Measurements from ENCODE around the gene MLKL.

GRCh38 chr16:74625500-74626350 is 74.9 kb downstream of the MLKL start:
- TF ChIP-seq ZNF274 (IDR thresholded peaks at IDR 0.05; ENCODE audit: low read depth, low read length) = no peak
- TF ChIP-seq SUZ12 (IDR thresholded peaks at IDR 0.05; ENCODE audit: extremely low read depth, insufficient read depth, insufficient read length) = no peak
- TF ChIP-seq YY1 (IDR thresholded peaks at IDR 0.05; ENCODE audit: insufficient read depth, insufficient read length) = no peak
